Astrocyte (in vitro differentiated cells and primary cell): ENCODE results near the gene ACSBG1. TPM values are rescaled to one million over a fixed set of nuclear protein-coding genes. Genes with fewer than 3 reads are reported as not detected.

Experiments
- DNase-seq: peaks from one replicate; pipeline ENCODE4 v3.0.0-alpha.2; 2010; ENCODE audit warnings: low read depth
- FAIRE-seq: peaks from 2 replicates; lab custom pipeline; 2011; peaks lifted over from hg19 to GRCh38; lab: Jason Lieb, UNC
- H2AFZ ChIP-seq: 2 replicates; pipeline ENCODE4 v1.6.0; 2012; ENCODE audit warnings: low read depth, low read length, inconsistent platforms
- H3K27ac ChIP-seq: 2 replicates; pipeline ENCODE4 v1.5.1; 2011; ENCODE audit warnings: low read depth, low read length, inconsistent platforms
- H3K27me3 ChIP-seq: 2 replicates; pipeline ENCODE4 v1.6.0; 2011; ENCODE audit warnings: low read length, inconsistent platforms; ENCODE audit not compliant: insufficient read depth
- H3K36me3 ChIP-seq: 2 replicates; pipeline ENCODE4 v1.5.1; 2011; ENCODE audit warnings: low read length, inconsistent platforms; ENCODE audit not compliant: insufficient read depth
- H3K4me1 ChIP-seq: 2 replicates; pipeline ENCODE4 v1.5.1; 2011; ENCODE audit warnings: low read length, inconsistent platforms; ENCODE audit not compliant: insufficient read depth
- H3K4me2 ChIP-seq: 2 replicates; pipeline ENCODE4 v1.6.0; 2012; ENCODE audit warnings: low read length, inconsistent platforms
- H3K4me3 ChIP-seq: 2 replicates; pipeline ENCODE4 v1.5.1; 2011; ENCODE audit warnings: low read depth, mild to moderate bottlenecking, low read length, inconsistent platforms; ENCODE audit not compliant: insufficient read depth
- H3K79me2 ChIP-seq: 2 replicates; pipeline ENCODE4 v1.6.0; 2012; ENCODE audit warnings: mild to moderate bottlenecking, low read length, inconsistent platforms; ENCODE audit not compliant: insufficient read depth
- H3K9ac ChIP-seq: 2 replicates; pipeline ENCODE4 v1.6.0; 2012; ENCODE audit warnings: mild to moderate bottlenecking, low read length, inconsistent platforms
- H3K9me3 ChIP-seq: 2 replicates; pipeline ENCODE4 v1.5.1; 2012; ENCODE audit warnings: low read depth, mild to moderate bottlenecking, low read length, inconsistent platforms; ENCODE audit not compliant: insufficient read depth
- H4K20me1 ChIP-seq: 2 replicates; pipeline ENCODE4 v1.6.0; 2012; ENCODE audit warnings: low read length, inconsistent platforms; ENCODE audit not compliant: insufficient read depth
- H3K27ac Mint-ChIP-seq: one replicate; pipeline ENCODE4 v1.8.0; 2021; ENCODE audit warnings: mild to moderate bottlenecking, mixed read lengths; ENCODE audit not compliant: unreplicated experiment
- H3K27me3 Mint-ChIP-seq: one replicate; pipeline ENCODE4 v1.8.0; 2021; ENCODE audit warnings: low read depth, mixed read lengths; ENCODE audit not compliant: unreplicated experiment
- H3K36me3 Mint-ChIP-seq: one replicate; pipeline ENCODE4 v1.8.0; 2021; ENCODE audit warnings: low read depth, mixed read lengths; ENCODE audit not compliant: unreplicated experiment
- H3K4me1 Mint-ChIP-seq: one replicate; pipeline ENCODE4 v1.8.0; 2021; ENCODE audit warnings: low read depth, mixed read lengths; ENCODE audit not compliant: unreplicated experiment
- H3K4me3 Mint-ChIP-seq: one replicate; pipeline ENCODE4 v1.8.0; 2021; ENCODE audit warnings: mild to moderate bottlenecking, moderate library complexity, mixed read lengths; ENCODE audit not compliant: unreplicated experiment
- H3K9me3 Mint-ChIP-seq: one replicate; pipeline ENCODE4 v1.8.0; 2021; ENCODE audit warnings: mild to moderate bottlenecking, mixed read lengths; ENCODE audit not compliant: unreplicated experiment
- CTCF ChIP-seq: IDR thresholded peaks from 2 replicates; pipeline ENCODE4 v1.5.1; 2011; ENCODE audit warnings: low read depth, mild to moderate bottlenecking, inconsistent platforms, low read length, moderate library complexity; ENCODE audit not compliant: insufficient read depth
- EZH2 ChIP-seq: IDR thresholded peaks from 2 replicates; pipeline ENCODE4 v1.6.1; 2012; ENCODE audit warnings: mild to moderate bottlenecking, low read length, inconsistent platforms; ENCODE audit not compliant: insufficient read depth
- total RNA-seq: library from RNA; stranded (reverse); gene quantifications from 2 replicates; pipeline ENCODE4 v1.2.1, GENCODE V29; 2021

The ACSBG1 gene
- total RNA-seq, 1 donor from 2014 or later: not detected

GRCh38 chr15:78149805-78150751, 84.3 kb downstream of the ACSBG1 start:
- no peaks in the 10 kb centered on the region for H3K9me3 Mint-ChIP-seq
- H2AFZ ChIP-seq: peak overlapping the region; percentile 87
- no peak overlapping the region for H3K27ac ChIP-seq
- peak overlapping the region; percentile 90 for H3K4me3 Mint-ChIP-seq
- peaks cover 5% of the 10 kb centered on the region for H3K4me1 Mint-ChIP-seq
- H3K27me3 Mint-ChIP-seq: no peaks in the 10 kb centered on the region
- peak overlapping the region; percentile 95 for H3K4me3 ChIP-seq
- TF ChIP-seq EZH2: no peak
- no peak for TF ChIP-seq CTCF
- peaks cover 14% of the 10 kb centered on the region for H3K4me1 ChIP-seq
- FAIRE-seq: no peak
- no peaks in the 10 kb centered on the region for H3K27me3 ChIP-seq
- H3K36me3 Mint-ChIP-seq: peaks cover 6% of the 10 kb centered on the region
- H3K27ac Mint-ChIP-seq: peak overlapping the region; percentile 20
- H3K4me2 ChIP-seq: peak overlapping the region; percentile 98
- H3K79me2 ChIP-seq: peaks cover 53% of the 10 kb centered on the region
- no peak for DNase-seq
- no peaks in the 10 kb centered on the region for H3K36me3 ChIP-seq
- peaks cover 32% of the 10 kb centered on the region for H4K20me1 ChIP-seq
- H3K9me3 ChIP-seq: no peaks in the 10 kb centered on the region
- peak overlapping the region; percentile 93 for H3K9ac ChIP-seq

GRCh38 chr15:78149068-78149804, 85.1 kb downstream of the ACSBG1 start, which contains the start of gene IDH3A:
Gene IDH3A (plus strand): TSS chr15:78149362. CDS start chr15:78149404, 42 bp downstream.
- H3K4me1 Mint-ChIP-seq: peaks cover 5% of the 10 kb centered on the region
- no peaks in the 10 kb centered on the region for H3K36me3 ChIP-seq
- H3K36me3 Mint-ChIP-seq: peaks cover 6% of the 10 kb centered on the region
- peaks cover 14% of the 10 kb centered on the region for H3K4me1 ChIP-seq
- H3K4me2 ChIP-seq: peak within 1 kb of the TSS; percentile 98
- H3K9me3 ChIP-seq: no peaks in the 10 kb centered on the region
- H3K9me3 Mint-ChIP-seq: no peaks in the 10 kb centered on the region
- DNase-seq (peak; percentile 74), FAIRE-seq (no peak)
- H3K27ac Mint-ChIP-seq: peak within 1 kb of the TSS; percentile 89
- peak within 1 kb of the TSS; percentile 93 for H3K9ac ChIP-seq
- peak within 1 kb of the TSS; percentile 87 for H2AFZ ChIP-seq
- no peaks in the 10 kb centered on the region for H3K27me3 Mint-ChIP-seq
- H3K27me3 ChIP-seq: no peaks in the 10 kb centered on the region
- peak within 1 kb of the TSS; percentile 73 for H3K27ac ChIP-seq
- TF ChIP-seq CTCF (no peak), EZH2 (no peak)
- H4K20me1 ChIP-seq: peaks cover 28% of the 10 kb centered on the region
- H3K4me3 Mint-ChIP-seq: peak within 1 kb of the TSS; percentile 90
- H3K79me2 ChIP-seq: peaks cover 45% of the 10 kb centered on the region
- peak within 1 kb of the TSS; percentile 95 for H3K4me3 ChIP-seq
